GM18499 (cell line): Measurements from ENCODE around the gene FAM25A.
"Not testable (repeated sequence)": the region's sequence is repeated elsewhere in the genome, so short reads cannot be mapped to it uniquely, and the experiment has no call there.

Source experiments
- ATAC-seq: cut with Tn5 transposase; IDR thresholded peaks from one replicate; pipeline ENCODE4 v1.9.1; 2021; ENCODE audit warnings: moderate number of reproducible peaks; ENCODE audit not compliant: insufficient read depth, unreplicated experiment

The FAM25A gene

DNA sequence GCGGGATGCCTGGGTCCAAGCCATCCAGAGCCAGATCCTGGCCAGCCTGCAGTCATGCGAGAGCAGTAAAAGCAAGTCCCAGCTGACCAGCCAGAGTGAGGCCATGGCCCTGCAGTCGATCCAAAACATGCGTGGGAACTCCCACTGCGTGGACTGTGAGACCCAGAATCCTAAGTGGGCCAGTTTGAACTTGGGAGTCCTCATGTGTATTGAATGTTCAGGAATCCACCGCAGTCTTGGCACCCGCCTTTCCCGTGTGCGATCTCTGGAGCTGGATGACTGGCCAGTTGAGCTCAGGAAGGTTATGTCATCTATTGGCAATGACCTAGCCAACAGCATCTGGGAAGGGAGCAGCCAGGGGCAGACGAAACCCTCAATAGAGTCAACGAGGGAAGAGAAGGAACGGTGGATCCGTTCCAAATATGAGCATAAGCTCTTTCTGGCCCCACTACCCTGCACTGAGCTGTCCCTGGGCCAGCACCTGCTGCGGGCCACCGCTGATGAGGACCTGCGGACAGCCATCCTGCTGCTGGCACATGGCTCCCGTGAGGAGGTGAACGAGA, 10.9 kb upstream of the FAM25A start:
- not testable (repeated sequence) for ATAC-seq

DNA sequence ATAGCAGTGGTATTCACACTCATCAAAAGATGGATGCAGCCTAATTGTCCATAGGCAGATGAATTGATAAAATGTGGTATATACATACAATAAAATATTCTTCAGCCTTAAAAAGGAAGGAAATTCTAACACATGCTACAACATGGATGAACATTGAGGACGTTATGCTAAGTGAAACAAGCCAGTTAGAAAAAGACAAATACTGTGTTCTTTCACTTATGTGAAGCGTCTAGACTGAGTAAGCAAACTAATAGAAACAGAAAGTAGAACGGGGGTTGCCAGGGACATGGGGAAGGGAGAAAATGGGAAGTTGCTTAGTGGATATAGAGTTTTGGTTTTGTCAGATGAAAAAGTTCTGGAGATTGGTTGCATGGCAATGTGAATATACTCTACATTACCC, 6.6 kb upstream of the FAM25A start:
- not testable (repeated sequence) for ATAC-seq

DNA sequence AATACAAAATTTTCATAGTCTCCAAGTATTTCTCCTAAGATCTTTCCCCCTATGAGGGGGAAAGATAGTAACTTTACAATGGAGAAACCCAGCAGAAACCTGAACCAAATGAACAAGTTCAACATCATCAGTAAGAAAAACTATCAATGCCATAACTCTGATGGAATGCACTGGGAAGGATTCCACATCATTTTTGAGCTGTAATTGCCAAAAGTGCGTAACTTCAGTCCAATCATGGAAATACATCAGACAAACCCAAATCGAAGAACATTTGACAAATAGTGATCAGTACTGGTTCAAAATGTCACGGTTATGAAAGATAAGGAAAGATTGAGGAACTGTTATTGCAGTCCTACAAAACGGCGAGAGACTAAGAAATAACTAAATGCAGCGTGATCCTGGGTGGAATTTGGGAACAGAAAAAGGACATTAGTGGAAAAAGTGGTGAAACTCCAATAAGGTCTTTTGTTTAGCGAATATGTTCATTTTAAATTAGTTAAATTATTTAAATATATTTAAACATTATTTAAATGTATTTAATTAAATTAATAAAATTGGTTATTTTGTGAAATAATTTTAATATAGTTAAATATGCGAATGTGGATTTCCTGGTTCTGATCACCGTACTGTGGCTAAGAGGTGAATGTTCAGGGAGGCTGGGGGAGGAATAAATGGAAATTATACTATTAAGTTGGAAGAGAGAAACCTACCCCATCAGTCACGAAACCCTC, 4.9 kb upstream of the FAM25A start:
- ATAC-seq, result not testable (repeated sequence)

DNA sequence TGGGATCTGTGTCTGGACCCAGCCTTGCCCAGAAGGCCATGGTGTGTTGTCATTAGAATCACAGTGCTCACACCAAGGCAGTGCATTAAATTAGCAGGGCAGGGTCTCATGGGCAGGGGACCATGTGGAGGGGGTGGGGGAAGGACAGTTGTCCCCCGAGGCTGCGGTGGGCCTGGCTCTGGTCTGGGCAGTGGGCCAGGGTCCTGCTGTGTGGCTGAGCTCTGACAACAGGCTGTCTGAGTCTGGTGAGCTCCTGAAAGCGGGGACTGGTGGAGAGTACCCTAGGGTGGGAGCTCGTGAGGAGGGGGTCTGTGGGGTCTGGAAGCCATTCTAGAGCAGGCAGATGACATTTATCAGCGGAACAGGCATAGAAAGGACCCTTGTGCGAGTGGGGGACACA, 2.0 kb upstream of the FAM25A start:
- ATAC-seq, result not testable (repeated sequence)

DNA sequence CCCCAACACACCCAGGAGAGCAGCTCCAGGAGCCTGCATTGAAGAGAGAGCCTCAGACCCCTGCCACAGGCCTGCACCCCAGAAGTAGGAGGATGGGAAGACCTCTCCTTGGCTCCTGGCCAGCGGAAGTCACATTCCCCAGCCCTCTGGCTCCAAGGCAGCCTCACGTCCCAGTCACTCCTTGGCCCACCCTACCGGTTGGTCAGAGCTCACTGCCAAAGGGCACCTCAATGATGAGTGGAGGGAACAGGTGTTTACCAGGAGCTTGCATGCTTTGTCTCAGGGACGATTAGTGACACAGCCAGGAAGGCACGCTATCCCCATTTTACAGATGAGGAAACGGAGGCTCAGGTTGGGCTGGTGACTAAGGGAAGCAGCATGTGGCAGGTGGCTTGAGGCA, 1.0 kb upstream of the FAM25A start:
- not testable (repeated sequence) for ATAC-seq

DNA sequence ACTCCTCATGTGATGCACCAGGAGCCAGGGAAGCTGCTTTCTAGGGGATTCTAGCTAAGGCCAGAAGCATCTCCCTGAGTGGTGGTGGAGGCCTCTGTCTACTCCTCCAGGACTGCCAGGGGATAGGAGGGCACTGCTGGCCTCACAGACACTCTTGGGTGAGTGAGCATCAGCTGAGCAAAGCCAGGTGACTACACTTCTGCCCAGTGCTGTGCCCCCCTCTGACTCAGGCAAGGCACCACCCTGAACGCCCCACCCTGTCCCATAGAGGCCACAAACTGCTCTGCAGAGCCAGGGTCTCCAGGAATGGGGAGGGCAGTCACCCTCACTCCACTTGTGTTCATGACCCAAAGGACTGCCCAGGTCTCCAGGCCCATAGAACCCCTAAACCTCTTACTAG, 590 bp upstream of the FAM25A start:
- ATAC-seq, result not testable (repeated sequence)

DNA sequence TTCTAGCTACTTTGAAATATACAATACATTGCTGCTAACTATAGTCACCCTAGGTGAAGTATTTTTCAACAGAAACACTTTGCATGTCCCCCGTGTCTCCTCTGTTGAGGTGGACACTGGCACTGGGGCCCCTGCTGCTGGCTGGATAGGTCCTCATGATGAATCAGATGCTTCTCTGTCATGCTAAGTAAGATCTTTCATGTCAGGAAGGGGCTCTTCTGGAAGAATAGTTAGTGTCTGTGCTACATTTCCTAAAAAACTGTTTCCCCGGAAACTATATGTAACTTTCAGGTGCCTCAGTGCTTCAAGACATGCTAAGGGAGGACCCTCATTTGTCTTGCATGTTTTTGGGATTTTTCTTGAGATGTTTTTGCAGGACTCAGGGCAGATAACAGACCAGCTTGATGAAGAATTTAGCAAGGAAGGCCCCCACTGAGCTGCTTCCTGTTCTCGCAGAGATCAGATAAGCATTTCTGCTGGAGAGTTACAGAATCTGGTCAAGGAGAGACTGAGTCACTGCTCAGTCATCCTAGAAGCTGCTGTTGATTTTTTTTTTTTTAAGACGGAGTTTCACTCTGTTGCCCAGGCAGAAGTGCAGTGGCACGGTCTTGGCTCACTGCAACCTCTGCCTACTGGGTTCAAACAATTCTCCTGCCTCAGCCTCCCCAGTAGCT, 5.3 kb downstream of the FAM25A start:
- not testable (repeated sequence) for ATAC-seq

DNA sequence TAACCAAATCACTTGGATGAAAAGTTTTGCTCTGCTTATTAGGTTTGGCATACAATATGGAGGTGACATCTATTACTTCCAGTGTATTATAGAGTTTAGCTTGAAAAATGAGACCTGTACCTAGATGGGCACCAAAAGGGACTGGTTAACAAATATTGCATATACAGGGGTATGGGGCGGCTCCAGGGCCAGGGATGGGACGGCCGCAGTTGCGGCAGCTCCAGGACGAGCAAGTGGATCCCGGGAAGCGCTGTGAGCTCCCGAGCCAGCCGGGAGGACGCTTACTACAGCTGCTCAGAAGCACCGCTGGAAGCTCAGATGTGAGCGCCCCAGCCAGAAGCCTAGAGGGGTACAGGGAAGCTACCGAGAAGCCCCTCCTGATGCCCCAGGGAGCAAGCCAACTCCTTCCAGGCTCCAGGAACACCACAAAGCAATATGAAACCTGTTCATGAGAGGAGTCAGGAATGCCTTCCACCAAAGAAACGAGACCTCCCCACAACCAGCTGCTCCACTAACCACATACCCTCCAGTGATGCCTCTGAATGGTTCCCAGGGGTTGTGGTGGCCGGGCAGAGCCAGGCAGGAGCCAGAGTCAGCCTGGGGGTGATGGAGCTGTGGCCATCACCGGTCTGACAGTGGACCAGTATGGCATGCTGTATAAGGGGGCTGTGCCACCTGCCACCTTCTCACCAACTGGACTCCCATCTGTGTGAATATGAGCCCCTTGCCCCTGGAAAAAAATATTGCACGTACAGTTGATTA, 6.8 kb downstream of the FAM25A start:
- not testable (repeated sequence) for ATAC-seq

DNA sequence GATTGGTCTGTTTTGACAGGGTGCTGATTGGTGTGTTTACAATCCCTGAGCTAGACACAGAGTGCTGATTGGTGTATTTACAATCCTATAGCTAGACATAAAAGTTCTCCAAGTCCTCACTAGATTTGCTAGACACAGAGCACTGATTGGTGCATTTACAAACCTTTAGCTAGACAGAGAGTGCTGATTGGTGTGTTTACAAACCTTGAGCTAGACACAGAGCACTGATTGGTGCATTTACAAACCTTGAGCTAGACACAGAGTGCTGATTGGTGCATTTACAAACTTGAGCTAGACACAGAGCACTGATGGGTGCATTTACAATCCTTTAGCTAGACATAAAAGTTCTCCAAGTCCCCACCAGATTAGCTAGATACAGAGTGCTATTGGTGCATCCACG, 10.3 kb downstream of the FAM25A start:
- not testable (repeated sequence) for ATAC-seq

DNA sequence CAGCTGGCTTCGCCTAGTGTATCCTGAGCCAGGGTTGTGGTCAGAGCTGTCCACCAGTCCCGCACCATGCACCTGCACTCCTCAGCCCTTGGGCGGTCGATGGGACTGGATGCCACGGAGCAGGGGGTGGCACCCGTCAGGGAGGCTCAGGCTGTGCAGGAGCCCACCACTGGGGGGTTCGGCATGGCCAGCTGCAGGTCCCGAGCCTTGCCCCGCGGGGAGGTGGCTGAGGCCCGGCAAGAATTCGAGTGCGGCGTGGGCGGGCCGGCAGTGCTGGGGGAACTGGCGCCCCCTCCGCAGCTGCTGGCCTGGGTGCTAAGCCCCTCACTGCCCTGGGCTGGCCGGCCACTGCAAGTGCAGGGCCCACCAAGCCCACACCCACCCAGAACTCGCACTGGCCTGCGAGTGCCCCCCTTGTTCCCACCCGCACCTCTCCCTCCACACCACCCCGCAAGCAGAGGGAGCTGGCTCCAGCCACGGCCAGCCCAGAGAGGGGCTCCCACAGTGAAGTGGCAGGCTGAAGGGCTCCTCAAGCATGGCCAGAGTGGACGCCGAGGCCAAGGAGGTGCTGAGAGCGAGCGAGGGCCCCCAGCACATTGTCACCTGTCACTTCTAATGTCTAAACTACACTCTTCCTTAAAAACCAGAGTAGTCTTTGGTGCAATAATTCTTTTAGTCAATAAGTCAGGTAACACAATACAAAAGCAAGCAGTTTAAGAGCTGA, 11.0 kb downstream of the FAM25A start:
- ATAC-seq, result no peak

DNA sequence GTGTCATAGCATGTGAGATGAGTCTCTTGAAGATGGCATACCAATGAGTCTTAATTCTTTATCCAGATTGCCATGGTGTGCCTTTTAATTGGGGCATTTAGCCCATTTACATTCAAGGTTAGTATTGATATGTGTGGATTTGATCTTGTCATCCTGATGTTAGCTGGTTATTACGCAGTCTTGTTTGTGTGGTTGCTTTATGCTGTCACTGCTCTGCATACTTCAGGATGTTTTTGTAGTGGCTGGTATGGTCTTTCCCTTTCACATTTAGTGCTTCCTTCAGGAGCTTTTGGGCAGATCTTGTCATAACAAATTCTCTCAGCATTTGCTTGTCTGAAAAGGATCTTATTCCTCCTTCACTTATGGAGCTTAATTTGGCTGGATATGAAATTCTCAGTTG, 16.5 kb downstream of the FAM25A start:
- ATAC-seq, result no peak

DNA sequence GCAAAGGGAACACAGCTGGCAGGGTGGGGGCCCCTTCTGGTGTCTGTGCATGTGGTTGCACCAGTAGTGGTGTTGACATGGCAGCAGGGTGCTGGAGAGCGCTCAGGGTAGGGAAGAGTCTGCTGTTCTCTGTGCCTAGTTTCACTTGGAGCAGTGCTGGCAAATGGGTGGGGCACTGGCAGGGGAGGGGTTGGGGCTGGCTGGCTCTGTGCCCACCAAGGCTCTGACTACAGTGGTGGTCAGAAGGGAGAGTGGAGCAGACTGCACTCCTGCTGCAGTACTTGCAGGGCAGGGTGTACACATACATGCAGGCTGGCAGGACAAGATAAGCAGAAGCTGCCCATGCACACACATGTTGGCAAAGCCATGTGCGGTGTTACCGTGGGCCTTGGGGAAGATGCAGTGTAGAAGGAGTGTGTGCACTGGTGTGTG, 18.2 kb downstream of the FAM25A start:
- no peak for ATAC-seq

DNA sequence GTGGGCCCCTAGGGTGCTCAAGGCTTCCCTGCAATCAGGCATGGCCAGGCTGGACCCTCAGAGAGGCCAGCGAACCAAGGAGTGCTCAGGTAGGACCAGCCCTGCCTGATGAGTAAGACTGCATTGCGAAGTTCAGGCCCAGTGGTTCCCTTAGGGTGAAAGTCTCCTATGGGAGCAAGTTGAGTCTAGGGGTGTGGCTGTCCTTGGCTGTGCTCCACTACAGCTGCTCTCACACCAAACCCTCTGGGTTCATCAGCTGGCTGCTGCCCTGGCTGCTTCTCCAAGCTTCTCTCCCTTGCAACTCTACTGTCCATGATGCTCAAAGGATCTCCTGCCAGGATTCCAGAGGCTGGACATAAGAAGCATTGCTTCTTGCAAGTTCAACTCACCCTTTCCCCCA, 18.7 kb downstream of the FAM25A start:
- no peak for ATAC-seq

DNA sequence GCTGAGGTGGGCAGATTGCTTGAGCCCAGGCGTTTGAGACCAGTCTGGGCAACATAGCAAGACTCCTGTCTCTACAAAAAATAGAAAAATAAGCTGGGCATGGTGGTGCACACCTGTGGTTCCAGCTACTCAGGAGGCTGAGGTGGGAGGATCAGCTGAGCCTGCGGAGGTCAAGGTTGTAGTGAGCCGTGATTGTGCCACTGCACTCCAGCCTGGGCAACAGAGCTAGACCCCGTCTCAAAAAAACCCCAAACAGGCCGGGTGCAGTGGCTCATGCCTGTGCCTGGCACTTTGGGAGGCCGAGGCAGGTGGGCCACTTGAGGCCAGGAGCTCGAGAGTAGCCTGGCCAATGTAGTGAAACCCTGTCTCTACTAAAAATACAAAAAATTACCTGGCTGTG, 23.5 kb downstream of the FAM25A start:
- not testable (repeated sequence) for ATAC-seq

DNA sequence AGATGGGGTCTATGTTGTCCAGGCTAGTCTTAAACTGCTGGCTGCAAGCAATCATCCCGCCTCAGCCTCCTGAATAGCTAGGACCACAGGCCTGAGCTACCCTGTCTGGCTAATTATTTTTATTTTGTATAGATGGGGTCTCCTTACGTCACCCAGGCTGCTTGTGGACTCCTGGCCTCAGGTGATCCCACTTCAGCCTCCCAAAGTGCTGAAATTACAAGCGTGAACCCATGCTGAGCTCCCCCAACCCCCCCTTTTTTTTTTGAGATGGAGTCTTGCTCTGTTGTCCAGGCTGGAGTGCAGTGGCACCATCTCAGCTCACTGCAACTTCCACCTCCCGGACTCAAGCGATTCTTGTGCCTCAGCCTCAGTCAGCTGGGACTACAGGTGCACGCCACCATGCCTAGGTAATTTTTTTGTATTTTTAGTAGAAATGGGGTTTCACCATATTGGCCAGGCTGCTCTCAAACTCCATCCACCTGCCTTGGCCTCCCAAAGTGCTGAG, 25.4 kb downstream of the FAM25A start:
- no peak for ATAC-seq

DNA sequence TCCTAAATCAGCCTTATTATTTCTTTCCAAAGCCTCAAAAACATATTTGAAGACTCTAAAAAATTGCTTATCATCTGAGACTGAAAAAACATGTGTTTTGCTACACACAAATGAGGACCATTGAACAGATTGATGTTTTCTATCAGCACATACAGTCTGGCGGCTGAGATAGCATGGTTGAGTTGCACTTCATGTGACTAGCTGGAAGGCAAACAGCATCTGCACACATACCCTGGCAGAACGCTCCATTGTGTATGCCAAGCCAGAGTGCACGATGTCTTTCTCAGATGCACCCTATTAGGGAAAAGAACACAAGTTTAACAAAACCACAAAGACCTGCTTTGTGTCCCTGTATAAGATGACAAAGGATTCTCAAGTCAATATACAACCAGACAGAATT, 33.0 kb downstream of the FAM25A start:
- ATAC-seq, result no peak

DNA sequence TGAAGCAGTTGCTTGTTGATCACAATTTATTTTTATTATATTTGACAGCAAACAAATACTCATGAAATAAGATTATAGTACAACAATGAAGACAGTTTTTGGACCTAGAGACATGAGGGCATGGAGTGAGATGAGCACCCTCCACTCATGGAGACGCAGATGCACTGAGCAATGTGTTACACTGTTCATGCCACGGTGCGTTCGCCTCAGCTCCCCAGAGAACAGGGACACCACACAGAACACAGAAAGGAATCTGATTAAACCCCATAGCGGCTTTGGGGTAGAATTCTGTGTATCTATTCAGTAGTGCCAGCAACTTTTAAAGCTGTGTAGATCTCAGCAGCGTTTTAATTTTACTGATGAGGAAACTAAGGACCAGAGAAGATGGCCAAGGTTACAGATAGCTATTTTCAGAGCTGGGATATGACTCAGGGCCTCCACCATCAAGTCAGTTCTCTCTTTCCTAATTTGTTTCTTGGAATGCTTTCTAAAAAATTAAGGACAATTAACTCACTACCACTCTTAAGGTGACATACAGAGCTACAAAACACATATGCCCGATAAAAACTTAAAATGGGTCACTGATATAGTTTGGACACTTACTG, 33.6 kb downstream of the FAM25A start:
- no peak for ATAC-seq

DNA sequence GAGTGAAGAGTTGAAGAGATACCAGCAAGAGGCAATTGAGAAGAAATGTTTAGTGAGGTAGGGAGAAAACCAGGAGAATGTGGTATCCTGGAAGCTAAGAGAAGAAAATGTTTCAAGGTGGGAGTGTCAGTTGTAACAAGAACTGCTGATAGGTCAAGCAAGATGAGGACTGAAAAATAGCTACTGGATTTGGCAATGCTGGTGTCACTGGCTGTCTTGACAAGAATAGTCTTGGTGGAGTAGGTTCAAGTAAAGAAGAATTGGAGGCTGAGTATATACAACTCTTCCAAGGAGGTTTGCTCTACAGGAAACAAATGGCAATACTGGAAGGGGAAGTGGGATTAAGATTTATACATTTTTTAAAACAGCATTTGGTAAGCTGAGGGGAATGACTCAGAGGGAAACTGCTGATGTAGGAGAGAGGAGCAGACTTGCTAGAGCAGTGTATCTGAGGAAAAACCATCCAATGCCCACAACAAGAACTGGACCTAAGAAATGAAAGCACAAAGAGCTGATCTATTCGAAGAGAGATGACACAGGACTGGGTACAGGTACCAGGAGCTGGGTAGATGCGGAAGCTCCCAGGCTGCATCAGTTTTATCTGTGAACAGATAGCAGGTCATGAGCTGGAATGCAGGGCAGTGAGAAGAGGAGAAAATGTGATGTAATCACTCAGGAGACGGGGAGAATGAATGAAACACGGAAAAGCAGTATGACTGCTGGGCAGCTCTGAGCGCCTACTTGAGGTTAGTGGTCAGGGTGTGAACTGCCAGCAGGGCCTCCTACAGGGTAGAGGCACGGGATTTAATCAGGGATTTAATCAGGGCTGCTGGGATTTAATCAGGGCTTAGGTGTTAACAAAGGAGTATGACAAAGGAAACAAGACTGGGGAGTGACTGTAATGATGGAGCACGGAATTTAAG, 34.5 kb downstream of the FAM25A start:
- no peak for ATAC-seq

DNA sequence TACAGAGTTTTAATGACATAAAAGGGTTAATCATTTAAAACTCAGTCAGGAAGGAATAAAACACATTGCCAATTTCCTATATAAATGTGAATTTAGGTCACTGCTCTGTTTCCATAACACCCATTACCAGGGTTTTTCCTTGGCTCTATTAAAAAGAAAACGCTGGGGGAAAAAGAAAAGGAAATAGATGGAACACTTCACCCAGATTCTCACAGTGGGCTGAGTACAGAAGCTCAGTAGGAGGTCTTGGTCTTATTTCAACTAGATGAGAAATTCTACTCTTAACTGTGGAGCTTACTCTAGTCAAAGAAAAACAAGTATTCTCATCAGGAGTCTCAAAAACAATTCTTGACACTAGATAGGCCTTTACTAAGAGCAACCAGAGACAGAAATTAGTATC, 38.1 kb downstream of the FAM25A start:
- ATAC-seq, result no peak
